ENCODE results near the gene STMND1.
"Not testable (repeated sequence)": the region's sequence is repeated elsewhere in the genome, so short reads cannot be mapped to it uniquely, and the experiment has no call there.

STMND1 gene

GRCh38 chr6:17064975-17065374, 36.9 kb upstream of the STMND1 start:
- H3K23ac ChIP-seq (ENCODE audit: low read length in 2 of 2), result no peak overlapping the region
- H3K9me3 ChIP-seq (ENCODE audit: control insufficient read depth, low read length), result peaks cover 6% of the 10 kb centered on the region
- no peak overlapping the region for H3K4me3 ChIP-seq (ENCODE audit: insufficient read depth in 1 of 2, low read depth in 1 of 2, low read length in 2 of 2)
- no peak overlapping the region for H2AFZ ChIP-seq (ENCODE audit: low read depth, low read length)
- H2BK5ac ChIP-seq (ENCODE audit: low read depth, low read length, poor library complexity, severe bottlenecking), result no peak overlapping the region
- H2AK5ac ChIP-seq (ENCODE audit: low read length, severe bottlenecking), result no peak overlapping the region
- no peak overlapping the region for H3K27ac ChIP-seq (ENCODE audit: low read length, poor library complexity, severe bottlenecking)
- no peaks in the 10 kb centered on the region for H3K4me1 ChIP-seq (ENCODE audit: control insufficient read depth, insufficient read depth, low read depth, low read length)
- H3K4me2 ChIP-seq (ENCODE audit: low read length, poor library complexity, severe bottlenecking), result no peak overlapping the region
- no peaks in the 10 kb centered on the region for H3K27me3 ChIP-seq (ENCODE audit: control insufficient read depth in 1 of 2, insufficient read depth in 1 of 2, low read length in 2 of 2)
- H2BK15ac ChIP-seq (ENCODE audit: low read depth, poor library complexity, severe bottlenecking), result no peak overlapping the region
- no peak overlapping the region for H3K18ac ChIP-seq (ENCODE audit: low read depth in 1 of 2, low read length in 2 of 2)
- DNase-seq, result no peak
- H3K9ac ChIP-seq (ENCODE audit: low read length), result no peak overlapping the region
- no peak overlapping the region for H4K8ac ChIP-seq (ENCODE audit: low read length)
- no peak overlapping the region for H2BK120ac ChIP-seq (ENCODE audit: low read depth, low read length)
- no peak overlapping the region for H2BK12ac ChIP-seq (ENCODE audit: low read length in 2 of 2)
- H3K79me1 ChIP-seq (replicated peaks; ENCODE audit: low read length, poor library complexity, severe bottlenecking), result no peaks in the 10 kb centered on the region
- no peak overlapping the region for H3K14ac ChIP-seq (ENCODE audit: low read length in 2 of 2)
- H4K91ac ChIP-seq (ENCODE audit: low read length), result no peak overlapping the region
- H3K4ac ChIP-seq (ENCODE audit: low read depth in 1 of 2, low read length in 2 of 2), result no peak overlapping the region
- H3K36me3 ChIP-seq (ENCODE audit: control insufficient read depth in 1 of 2, insufficient read depth in 2 of 2, low read depth in 1 of 2, low read length in 2 of 2), result no peaks in the 10 kb centered on the region

GRCh38 chr6:17066610-17067009, 35.2 kb upstream of the STMND1 start:
- no peak overlapping the region for H3K4me2 ChIP-seq (ENCODE audit: low read length, poor library complexity, severe bottlenecking)
- no peak overlapping the region for H2BK5ac ChIP-seq (ENCODE audit: low read depth, low read length, poor library complexity, severe bottlenecking)
- H3K14ac ChIP-seq (ENCODE audit: low read length in 2 of 2), result no peak overlapping the region
- H3K27me3 ChIP-seq (ENCODE audit: control insufficient read depth in 1 of 2, insufficient read depth in 1 of 2, low read length in 2 of 2), result no peaks in the 10 kb centered on the region
- no peak overlapping the region for H2AFZ ChIP-seq (ENCODE audit: low read depth, low read length)
- H3K18ac ChIP-seq (ENCODE audit: low read depth in 1 of 2, low read length in 2 of 2), result no peak overlapping the region
- H3K23ac ChIP-seq (ENCODE audit: low read length in 2 of 2), result no peak overlapping the region
- H2AK5ac ChIP-seq (ENCODE audit: low read length, severe bottlenecking), result no peak overlapping the region
- DNase-seq, result no peak
- no peak overlapping the region for H2BK12ac ChIP-seq (ENCODE audit: low read length in 2 of 2)
- H3K4me1 ChIP-seq (ENCODE audit: control insufficient read depth, insufficient read depth, low read depth, low read length), result no peaks in the 10 kb centered on the region
- H3K4ac ChIP-seq (ENCODE audit: low read depth in 1 of 2, low read length in 2 of 2), result no peak overlapping the region
- no peaks in the 10 kb centered on the region for H3K79me1 ChIP-seq (replicated peaks; ENCODE audit: low read length, poor library complexity, severe bottlenecking)
- H3K4me3 ChIP-seq (ENCODE audit: insufficient read depth in 1 of 2, low read depth in 1 of 2, low read length in 2 of 2), result no peak overlapping the region
- H2BK120ac ChIP-seq (ENCODE audit: low read depth, low read length), result no peak overlapping the region
- H2BK15ac ChIP-seq (ENCODE audit: low read depth, poor library complexity, severe bottlenecking), result no peak overlapping the region
- no peak overlapping the region for H4K8ac ChIP-seq (ENCODE audit: low read length)
- H3K9ac ChIP-seq (ENCODE audit: low read length), result no peak overlapping the region
- 83% methylated on average over 3 of the region's 6 CpGs for WGBS
- H3K27ac ChIP-seq (ENCODE audit: low read length, poor library complexity, severe bottlenecking), result no peak overlapping the region
- no peaks in the 10 kb centered on the region for H3K36me3 ChIP-seq (ENCODE audit: control insufficient read depth in 1 of 2, insufficient read depth in 2 of 2, low read depth in 1 of 2, low read length in 2 of 2)
- H4K91ac ChIP-seq (ENCODE audit: low read length), result no peak overlapping the region
- H3K9me3 ChIP-seq (ENCODE audit: control insufficient read depth, low read length), result peaks cover 7% of the 10 kb centered on the region

GRCh38 chr6:17068972-17069371, 32.9 kb upstream of the STMND1 start:
- H3K9ac ChIP-seq (ENCODE audit: low read length); DNase-seq; H4K8ac ChIP-seq (ENCODE audit: low read length): not testable (repeated sequence)

GRCh38 chr6:17070400-17070799, 31.4 kb upstream of the STMND1 start:
- not testable (repeated sequence) for H2BK15ac ChIP-seq (ENCODE audit: low read depth, poor library complexity, severe bottlenecking); H3K23ac ChIP-seq (ENCODE audit: low read length in 2 of 2); H3K79me1 ChIP-seq (replicated peaks; ENCODE audit: low read length, poor library complexity, severe bottlenecking); H3K18ac ChIP-seq (ENCODE audit: low read depth in 1 of 2, low read length in 2 of 2); H3K27me3 ChIP-seq (ENCODE audit: control insufficient read depth in 1 of 2, insufficient read depth in 1 of 2, low read length in 2 of 2); H2AK5ac ChIP-seq (ENCODE audit: low read length, severe bottlenecking); H3K4me1 ChIP-seq (ENCODE audit: control insufficient read depth, insufficient read depth, low read depth, low read length); H3K4me3 ChIP-seq (ENCODE audit: insufficient read depth in 1 of 2, low read depth in 1 of 2, low read length in 2 of 2); H3K14ac ChIP-seq (ENCODE audit: low read length in 2 of 2); H2BK5ac ChIP-seq (ENCODE audit: low read depth, low read length, poor library complexity, severe bottlenecking); H3K9me3 ChIP-seq (ENCODE audit: control insufficient read depth, low read length); H3K9ac ChIP-seq (ENCODE audit: low read length); H2BK120ac ChIP-seq (ENCODE audit: low read depth, low read length); H3K27ac ChIP-seq (ENCODE audit: low read length, poor library complexity, severe bottlenecking); H3K4me2 ChIP-seq (ENCODE audit: low read length, poor library complexity, severe bottlenecking); H2AFZ ChIP-seq (ENCODE audit: low read depth, low read length); DNase-seq; H2BK12ac ChIP-seq (ENCODE audit: low read length in 2 of 2); H3K4ac ChIP-seq (ENCODE audit: low read depth in 1 of 2, low read length in 2 of 2); H4K8ac ChIP-seq (ENCODE audit: low read length); H4K91ac ChIP-seq (ENCODE audit: low read length); H3K36me3 ChIP-seq (ENCODE audit: control insufficient read depth in 1 of 2, insufficient read depth in 2 of 2, low read depth in 1 of 2, low read length in 2 of 2)
- WGBS, result 79% methylated on average over 2 of the region's 2 CpGs

More at GRCh38 chr6:17068972-17069371, 32.9 kb upstream of the STMND1 start:
- H2AK5ac ChIP-seq (ENCODE audit: low read length, severe bottlenecking); H2BK12ac ChIP-seq (ENCODE audit: low read length in 2 of 2); H3K27me3 ChIP-seq (ENCODE audit: control insufficient read depth in 1 of 2, insufficient read depth in 1 of 2, low read length in 2 of 2); H2BK120ac ChIP-seq (ENCODE audit: low read depth, low read length); H3K18ac ChIP-seq (ENCODE audit: low read depth in 1 of 2, low read length in 2 of 2); H3K79me1 ChIP-seq (replicated peaks; ENCODE audit: low read length, poor library complexity, severe bottlenecking); H3K4me1 ChIP-seq (ENCODE audit: control insufficient read depth, insufficient read depth, low read depth, low read length); H4K91ac ChIP-seq (ENCODE audit: low read length); H3K14ac ChIP-seq (ENCODE audit: low read length in 2 of 2); H3K4me2 ChIP-seq (ENCODE audit: low read length, poor library complexity, severe bottlenecking); H3K4ac ChIP-seq (ENCODE audit: low read depth in 1 of 2, low read length in 2 of 2); H2BK5ac ChIP-seq (ENCODE audit: low read depth, low read length, poor library complexity, severe bottlenecking); H3K9me3 ChIP-seq (ENCODE audit: control insufficient read depth, low read length); H2BK15ac ChIP-seq (ENCODE audit: low read depth, poor library complexity, severe bottlenecking); H3K4me3 ChIP-seq (ENCODE audit: insufficient read depth in 1 of 2, low read depth in 1 of 2, low read length in 2 of 2); H3K23ac ChIP-seq (ENCODE audit: low read length in 2 of 2); H3K36me3 ChIP-seq (ENCODE audit: control insufficient read depth in 1 of 2, insufficient read depth in 2 of 2, low read depth in 1 of 2, low read length in 2 of 2); H2AFZ ChIP-seq (ENCODE audit: low read depth, low read length); H3K27ac ChIP-seq (ENCODE audit: low read length, poor library complexity, severe bottlenecking): not testable (repeated sequence)
